NT2/D1 (cell line): ENCODE results near the gene WNK1.

ENCODE experiments used
- YY1 ChIP-seq: IDR thresholded peaks from 2 replicates; pipeline ENCODE4 v1.6.1; 2011; ENCODE audit not compliant: insufficient read length, insufficient read depth
- ZNF274 ChIP-seq: IDR thresholded peaks from 2 replicates; pipeline ENCODE4 v1.6.1; 2011; ENCODE audit warnings: mild to moderate bottlenecking, low read depth, low read length

DNA sequence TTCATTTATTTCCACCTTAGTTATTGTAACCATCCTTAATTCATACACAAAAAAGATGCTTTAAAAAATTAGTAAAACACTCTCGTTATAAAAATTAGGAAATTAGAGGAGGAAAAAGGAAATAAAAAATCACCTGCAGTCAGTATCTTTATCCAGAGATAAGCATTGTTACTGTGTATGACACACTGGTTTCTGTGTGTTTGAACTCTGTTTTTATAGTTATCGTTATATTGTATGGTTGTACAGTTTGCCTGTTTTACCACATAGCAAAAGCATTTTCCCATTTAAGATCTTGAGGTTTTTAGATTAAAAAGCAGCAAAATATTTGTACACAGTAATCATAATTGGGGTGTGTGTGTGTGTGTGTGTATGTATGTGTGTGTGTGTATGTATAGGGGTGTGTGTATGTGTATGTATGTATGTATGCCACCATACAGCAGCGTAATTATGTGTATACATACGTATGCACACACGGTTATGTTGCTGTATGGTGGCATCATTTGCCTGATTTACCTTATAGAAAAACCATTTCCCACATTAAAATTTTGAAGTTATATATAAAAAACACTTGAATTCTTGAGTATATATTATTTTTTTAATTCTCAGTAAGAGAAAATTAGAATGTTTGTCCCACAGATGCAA lies 19.8 kb downstream of the WNK1 start:
- no peak for TF ChIP-seq YY1
- TF ChIP-seq ZNF274 = no peak
